ENCODE measurements around the gene CRNKL1. TPM values are rescaled to one million over a fixed set of nuclear protein-coding genes. Genes with fewer than 3 reads are reported as not detected.
A peak's percentile ranks its signal among the peaks of the same experiment; 100 is the strongest.

The CRNKL1 gene
- 26.8 TPM for total RNA-seq (2013)
- polyA plus RNA-seq: 1 to 10 TPM; 4.0 to 7.4 (median 5.9) TPM
- polyA minus RNA-seq: 4.4 and 8.0 TPM in 2 replicates
- total RNA-seq: 26.9 to 64.0 (median 47.9) reads per million in 11 experiments

DNA sequence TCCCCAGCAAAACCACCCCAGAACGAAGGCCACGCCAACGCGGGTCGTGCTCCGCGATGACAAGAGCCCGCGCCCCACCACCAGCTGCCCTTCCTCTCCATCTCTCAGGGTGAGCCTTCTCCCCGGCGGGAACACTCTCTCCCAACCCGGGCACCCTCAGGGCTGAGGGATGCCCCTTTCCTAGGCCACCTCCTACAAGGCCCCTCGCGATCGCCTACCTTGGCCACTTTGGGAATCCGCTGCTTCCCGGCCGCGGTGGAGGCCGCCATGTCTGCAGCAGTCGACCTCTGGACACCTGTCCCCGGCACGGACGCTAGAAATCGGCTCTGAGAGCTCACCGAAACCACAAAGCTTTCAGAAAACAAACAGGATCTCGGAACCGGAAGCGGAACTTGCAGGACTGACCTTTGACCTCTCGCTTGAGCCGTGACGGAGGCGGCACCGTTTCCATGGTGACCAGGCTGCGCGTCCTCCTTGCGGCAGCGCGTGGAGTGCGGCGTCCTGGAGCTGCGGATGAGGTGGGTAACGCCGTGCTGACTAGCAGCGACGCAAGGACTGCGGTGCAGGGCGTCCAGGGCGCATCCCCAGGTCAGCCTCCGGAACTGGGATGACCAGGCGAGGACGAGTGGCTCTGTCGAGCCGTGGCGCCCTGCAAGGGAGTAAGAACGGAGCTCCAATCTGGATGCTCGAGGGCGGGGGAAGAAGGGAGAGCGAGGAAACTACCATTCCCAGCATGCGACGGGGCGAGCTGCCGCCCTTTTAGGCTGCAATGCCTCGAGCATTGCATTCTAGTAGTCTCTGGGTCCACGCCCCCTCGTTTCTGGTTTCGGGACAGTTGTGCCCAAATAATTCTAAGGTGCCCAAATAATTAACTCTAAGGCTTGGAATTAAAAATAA is at the start of gene CRNKL1, which contains the start of gene CFAP61:
Gene CRNKL1 (minus strand): TSS at position 393 of the 897 bp plus-strand sequence. CDS start 124 bp downstream, at position 269.
Gene CFAP61 (plus strand): TSS at position 459 of the 897 bp plus-strand sequence. CDS start 4,122 bp downstream, outside the sequence.
- DNase-seq: peak; percentile 95 to 98 (median 98)
- H3K27me3 Mint-ChIP-seq (ENCODE audit: low read depth in 3 of 3): peaks cover 0 to 1% (median 0%) of the 10 kb centered on the region in 3 donors
- peak within 1 kb of the TSS; percentile 76 to 92 for H3K27ac ChIP-seq (ENCODE audit: low read depth in 1 of 2, low read length in 2 of 2)
- no peaks in the 10 kb centered on the region for H3K27me3 ChIP-seq (ENCODE audit: control insufficient read depth in 2 of 2, insufficient read depth in 2 of 2, low read length in 2 of 2)
- no peaks in the 10 kb centered on the region for H3K9me3 Mint-ChIP-seq
- intact Hi-C loops (cut with micrococcal nuclease): loop anchor here in 1 of 2 donors (1.0 to 10.0 kb wide), 2 partner anchors 35 to 1072 kb away; partner anchors contain the start of genes KIZ and NAA20
- peaks cover 22% of the 10 kb centered on the region for H3K79me2 ChIP-seq (ENCODE audit: insufficient read depth, low read length)
- peak within 1 kb of the TSS; percentile 88 for H3K9ac ChIP-seq (ENCODE audit: insufficient read depth, low read length, poor library complexity, severe bottlenecking)
- peak within 1 kb of the TSS; percentile 96 for H2AFZ ChIP-seq (ENCODE audit: insufficient read depth, low read depth, low read length, poor library complexity, severe bottlenecking)
- peaks cover 17 to 21% of the 10 kb centered on the region in 2 donors for H3K4me1 ChIP-seq (ENCODE audit: control insufficient read depth in 1 of 2, insufficient read depth in 2 of 2, low read length in 2 of 2)
- under 1% methylated on average over 48 of the region's 67 CpGs for WGBS (ENCODE audit: insufficient coverage)
- peak within 1 kb of the TSS; percentile 99 for H3K4me3 Mint-ChIP-seq
- H4K20me1 ChIP-seq (ENCODE audit: insufficient read depth, low read length): no peaks in the 10 kb centered on the region
- H3K4me1 Mint-ChIP-seq: peaks cover 19% of the 10 kb centered on the region
- H3K4me2 ChIP-seq (replicated peaks; ENCODE audit: extremely low read depth, low read length, poor library complexity, severe bottlenecking): peak within 1 kb of the TSS; percentile 78
- peak within 1 kb of the TSS; percentile 96 to 98 (median 98) for H3K27ac Mint-ChIP-seq
- H3K4me3 ChIP-seq (replicated peaks in 1 of 3; ENCODE audit: low read depth in 2 of 3, low read length in 3 of 3): peak within 1 kb of the TSS; percentile 81 to 96 (median 91)
- H3K36me3 ChIP-seq (replicated peaks in 1 of 2; ENCODE audit: control insufficient read depth in 1 of 2, insufficient read depth in 2 of 2, low read length in 2 of 2): peaks cover 28 to 32% of the 10 kb centered on the region in 2 donors
- peaks cover 32 to 34% of the 10 kb centered on the region in 2 donors for H3K36me3 Mint-ChIP-seq
- TF ChIP-seq, protein P1, sequence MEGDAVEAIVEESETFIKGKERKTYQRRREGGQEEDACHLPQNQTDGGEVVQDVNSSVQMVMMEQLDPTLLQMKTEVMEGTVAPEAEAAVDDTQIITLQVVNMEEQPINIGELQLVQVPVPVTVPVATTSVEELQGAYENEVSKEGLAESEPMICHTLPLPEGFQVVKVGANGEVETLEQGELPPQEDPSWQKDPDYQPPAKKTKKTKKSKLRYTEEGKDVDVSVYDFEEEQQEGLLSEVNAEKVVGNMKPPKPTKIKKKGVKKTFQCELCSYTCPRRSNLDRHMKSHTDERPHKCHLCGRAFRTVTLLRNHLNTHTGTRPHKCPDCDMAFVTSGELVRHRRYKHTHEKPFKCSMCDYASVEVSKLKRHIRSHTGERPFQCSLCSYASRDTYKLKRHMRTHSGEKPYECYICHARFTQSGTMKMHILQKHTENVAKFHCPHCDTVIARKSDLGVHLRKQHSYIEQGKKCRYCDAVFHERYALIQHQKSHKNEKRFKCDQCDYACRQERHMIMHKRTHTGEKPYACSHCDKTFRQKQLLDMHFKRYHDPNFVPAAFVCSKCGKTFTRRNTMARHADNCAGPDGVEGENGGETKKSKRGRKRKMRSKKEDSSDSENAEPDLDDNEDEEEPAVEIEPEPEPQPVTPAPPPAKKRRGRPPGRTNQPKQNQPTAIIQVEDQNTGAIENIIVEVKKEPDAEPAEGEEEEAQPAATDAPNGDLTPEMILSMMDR (IDR thresholded peaks at IDR 0.05): no peak
- no peaks in the 10 kb centered on the region for H3K9me3 ChIP-seq (replicated peaks in 1 of 2; ENCODE audit: control insufficient read depth in 1 of 2, insufficient read depth in 1 of 2, low read length in 2 of 2)

- Mint-ChIP-seq H3K4me1 (no peaks in the 10 kb centered on the region), H3K27ac (no peak overlapping the region), H3K4me3 (no peak overlapping the region), H3K27me3 (ENCODE audit: low read depth in 3 of 3) (peaks cover 0 to 8% (median 4%) of the 10 kb centered on the region in 3 donors), H3K9me3 (peaks cover 0 to 3% (median 0%) of the 10 kb centered on the region in 7 donors), H3K36me3 (no peaks in the 10 kb centered on the region)
- Histone ChIP-seq H3K9me3 (replicated peaks in 1 of 2; ENCODE audit: control insufficient read depth in 1 of 2, insufficient read depth in 1 of 2, low read length in 2 of 2) (no peaks in the 10 kb centered on the region), H3K27ac (ENCODE audit: low read depth in 1 of 2, low read length in 2 of 2) (no peak overlapping the region), H3K79me2 (ENCODE audit: insufficient read depth, low read length) (no peaks in the 10 kb centered on the region), H4K20me1 (ENCODE audit: insufficient read depth, low read length) (no peaks in the 10 kb centered on the region), H3K4me1 (ENCODE audit: control insufficient read depth in 1 of 2, insufficient read depth in 2 of 2, low read length in 2 of 2) (no peaks in the 10 kb centered on the region), H3K4me2 (replicated peaks; ENCODE audit: extremely low read depth, low read length, poor library complexity, severe bottlenecking) (no peak overlapping the region), H3K36me3 (replicated peaks in 1 of 2; ENCODE audit: control insufficient read depth in 1 of 2, insufficient read depth in 2 of 2, low read length in 2 of 2) (no peaks in the 10 kb centered on the region), H3K4me3 (replicated peaks in 1 of 3; ENCODE audit: low read depth in 2 of 3, low read length in 3 of 3) (no peak overlapping the region), H3K27me3 (ENCODE audit: control insufficient read depth in 2 of 2, insufficient read depth in 2 of 2, low read length in 2 of 2) (no peaks in the 10 kb centered on the region), H2AFZ (ENCODE audit: insufficient read depth, low read depth, low read length, poor library complexity, severe bottlenecking) (no peak overlapping the region), H3K9ac (ENCODE audit: insufficient read depth, low read length, poor library complexity, severe bottlenecking) (no peak overlapping the region)
- intact Hi-C loops (cut with micrococcal nuclease): no loop called here
- TF ChIP-seq, protein P1 (IDR thresholded peaks at IDR 0.05): no peak
- DNase-seq: no peak
Observed at GRCh38 chr20:20100881-20101280, 48.6 kb upstream of the CRNKL1 start.
